ENCODE measurements around the gene MAP7. TPM values are rescaled to one million over a fixed set of nuclear protein-coding genes. Genes with fewer than 3 reads are reported as not detected.

The MAP7 gene
- total and polyA plus RNA-seq, 11 donors, result 0.86 to 3.2 (median 2.1) TPM

DNA sequence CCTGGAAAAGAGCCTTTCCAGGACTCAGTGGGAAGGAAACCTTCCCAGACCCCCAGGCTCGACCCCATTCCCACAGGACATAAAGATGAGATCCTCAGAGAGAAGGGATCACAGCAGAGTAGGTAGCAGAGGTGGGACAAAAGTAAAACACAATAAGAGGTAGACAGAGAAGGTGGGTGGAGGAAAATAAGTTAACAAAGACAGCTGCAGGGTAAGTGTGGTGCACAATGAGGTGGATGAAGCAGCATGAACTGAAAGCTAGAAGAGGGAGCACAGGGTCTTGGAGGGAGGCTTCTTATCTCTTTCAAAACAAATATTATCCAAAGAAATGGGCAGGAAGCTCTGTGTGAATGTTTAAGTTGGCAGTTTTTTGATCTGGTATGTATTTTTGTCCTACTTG lies 14.0 kb upstream of the MAP7 start:
- Histone ChIP-seq H3K27ac (no peak overlapping the region), H3K9me3 (no peaks in the 10 kb centered on the region), H3K4me1 (peaks cover 0 to 7% (median 0%) of the 10 kb centered on the region in 12 donors), H3K27me3 (no peaks in the 10 kb centered on the region), H3K4me3 (no peak overlapping the region), H3K36me3 (peaks cover 0 to 85% (median 38%) of the 10 kb centered on the region in 9 donors)
- DNase-seq, result no peak
- no peak for TF ChIP-seq POLR2A (IDR thresholded peaks at IDR 0.05)
- ATAC-seq, result no peak
- intact Hi-C loops (cut with DNase I), result no loop called here
- WGBS, 4 donors, result 53 to 70% (median 59%) methylated on average over 1 of the region's 1 CpG

GRCh38 chr6:136563386-136564152 lies 13.3 kb upstream of the MAP7 start:
- 79 to 82% (median 80%) methylated on average over 6 of the region's 6 CpGs for WGBS, 4 donors
- Histone ChIP-seq H3K4me1 (peaks cover 0 to 7% (median 0%) of the 10 kb centered on the region in 12 donors), H3K27ac (no peak overlapping the region), H3K36me3 (peaks cover 0 to 91% (median 44%) of the 10 kb centered on the region in 9 donors), H3K4me3 (no peak overlapping the region), H3K9me3 (no peaks in the 10 kb centered on the region), H3K27me3 (no peaks in the 10 kb centered on the region)
- ATAC-seq (no peak), DNase-seq (no peak)
- no peak for TF ChIP-seq POLR2A (IDR thresholded peaks at IDR 0.05)
- TF ChIP-seq, protein P1, sequence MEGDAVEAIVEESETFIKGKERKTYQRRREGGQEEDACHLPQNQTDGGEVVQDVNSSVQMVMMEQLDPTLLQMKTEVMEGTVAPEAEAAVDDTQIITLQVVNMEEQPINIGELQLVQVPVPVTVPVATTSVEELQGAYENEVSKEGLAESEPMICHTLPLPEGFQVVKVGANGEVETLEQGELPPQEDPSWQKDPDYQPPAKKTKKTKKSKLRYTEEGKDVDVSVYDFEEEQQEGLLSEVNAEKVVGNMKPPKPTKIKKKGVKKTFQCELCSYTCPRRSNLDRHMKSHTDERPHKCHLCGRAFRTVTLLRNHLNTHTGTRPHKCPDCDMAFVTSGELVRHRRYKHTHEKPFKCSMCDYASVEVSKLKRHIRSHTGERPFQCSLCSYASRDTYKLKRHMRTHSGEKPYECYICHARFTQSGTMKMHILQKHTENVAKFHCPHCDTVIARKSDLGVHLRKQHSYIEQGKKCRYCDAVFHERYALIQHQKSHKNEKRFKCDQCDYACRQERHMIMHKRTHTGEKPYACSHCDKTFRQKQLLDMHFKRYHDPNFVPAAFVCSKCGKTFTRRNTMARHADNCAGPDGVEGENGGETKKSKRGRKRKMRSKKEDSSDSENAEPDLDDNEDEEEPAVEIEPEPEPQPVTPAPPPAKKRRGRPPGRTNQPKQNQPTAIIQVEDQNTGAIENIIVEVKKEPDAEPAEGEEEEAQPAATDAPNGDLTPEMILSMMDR (IDR thresholded peaks at IDR 0.05), result no peak
- intact Hi-C loops (cut with DNase I), result no loop called here

DNA sequence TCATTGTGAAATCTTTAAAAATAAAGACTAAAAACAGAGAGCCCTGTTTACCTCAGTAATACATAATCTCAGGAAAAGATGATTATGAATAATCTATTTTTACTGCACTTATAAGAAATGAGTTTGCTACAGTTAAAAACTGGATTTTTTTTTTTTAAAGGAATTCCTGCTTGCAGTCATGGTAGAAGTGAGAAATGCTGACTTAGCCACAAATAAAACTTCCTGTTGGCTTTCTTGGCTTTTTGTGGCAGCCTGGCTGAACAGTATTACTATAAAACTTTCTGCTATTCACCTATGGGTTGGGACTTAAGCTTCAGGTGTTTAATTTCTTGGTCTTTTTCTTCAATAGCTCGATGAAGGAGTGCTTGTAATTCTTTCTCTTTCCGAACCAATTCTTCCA lies 12.0 kb upstream of the MAP7 start:
- Histone ChIP-seq H3K36me3 (peaks cover 0 to 92% (median 44%) of the 10 kb centered on the region in 9 donors), H3K9me3 (no peaks in the 10 kb centered on the region), H3K4me3 (no peak overlapping the region), H3K4me1 (peaks cover 0 to 7% (median 0%) of the 10 kb centered on the region in 12 donors), H3K27ac (no peak overlapping the region), H3K27me3 (no peaks in the 10 kb centered on the region)
- no peak for DNase-seq
- intact Hi-C loops (cut with DNase I), result no loop called here
- no peak for ATAC-seq
- WGBS, 4 donors, result 77 to 82% (median 81%) methylated on average over 2 of the region's 2 CpGs
- TF ChIP-seq, protein P1 (IDR thresholded peaks at IDR 0.05), result no peak
- TF ChIP-seq POLR2A (IDR thresholded peaks at IDR 0.05), result no peak

DNA sequence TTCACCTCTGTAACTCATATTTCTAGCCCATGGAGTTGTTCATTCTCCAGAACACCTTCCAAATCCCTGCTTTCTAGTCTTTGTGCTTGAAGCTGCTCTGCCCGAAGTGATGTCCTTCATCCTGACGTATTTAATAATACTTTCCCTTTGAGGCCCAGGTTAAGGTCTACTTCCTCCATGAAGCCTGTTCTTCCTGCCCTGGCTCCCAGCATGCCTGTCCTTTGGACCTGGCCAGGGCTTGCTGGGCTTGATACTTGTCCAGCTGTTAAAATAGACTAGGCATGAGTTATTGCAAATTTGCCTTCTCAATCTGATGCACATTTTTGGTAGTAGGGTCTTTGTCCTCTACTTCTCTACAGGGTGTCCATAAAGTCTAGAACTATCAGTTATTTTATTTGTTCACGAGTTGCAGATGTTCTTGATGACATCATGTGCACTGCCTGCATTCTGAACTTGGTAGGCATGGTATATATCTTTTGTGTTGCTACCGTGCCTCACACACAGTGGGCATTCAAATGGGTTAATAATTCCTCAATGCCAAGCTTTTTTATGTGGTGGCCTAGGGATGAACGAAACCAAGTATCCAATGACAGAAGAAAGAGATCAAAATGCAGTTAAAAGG lies 3.1 kb upstream of the MAP7 start:
- H3K4me3 ChIP-seq, result no peak overlapping the region
- DNase-seq (no peak), ATAC-seq (no peak)
- H3K9me3 ChIP-seq, result no peaks in the 10 kb centered on the region
- TF ChIP-seq, protein P1 (IDR thresholded peaks at IDR 0.05), result no peak
- TF ChIP-seq POLR2A (IDR thresholded peaks at IDR 0.05), result no peak
- WGBS, 4 donors, result 74 to 89% (median 82%) methylated on average over 5 of the region's 5 CpGs
- peaks cover 0 to 34% (median 11%) of the 10 kb centered on the region in 9 donors for H3K36me3 ChIP-seq
- intact Hi-C loops (cut with DNase I), result loop anchor here in 1 of 10 donors (10.0 kb wide), 1 partner anchor 1048 kb away; no protein-coding TSS in a partner anchor
- H3K27ac ChIP-seq, result no peak overlapping the region
- peaks cover 0 to 39% (median 6%) of the 10 kb centered on the region in 9 donors for H3K27me3 ChIP-seq
- H3K4me1 ChIP-seq, result peaks cover 0 to 22% (median 14%) of the 10 kb centered on the region in 12 donors

Data from heart left ventricle (tissue), 16 donors.